ENCODE results near the gene RLN3. TPM values are rescaled to one million over a fixed set of nuclear protein-coding genes. Genes with fewer than 3 reads are reported as not detected.
"Not testable (repeated sequence)": the region's sequence is repeated elsewhere in the genome, so short reads cannot be mapped to it uniquely, and the experiment has no call there.

Gene RLN3
- total and polyA plus RNA-seq, 2 experiments from 2014 or later: not detected

- H3K4me1 Mint-ChIP-seq; H3K4me1 ChIP-seq (ENCODE audit: insufficient read depth); H3K4me2 ChIP-seq; H3K4me3 Mint-ChIP-seq; H3K36me3 Mint-ChIP-seq (ENCODE audit: low read depth); H3K36me3 ChIP-seq (ENCODE audit: insufficient read depth); DNase-seq (ENCODE audit: low spot score); ATAC-seq; H3F3A ChIP-seq (replicated peaks; ENCODE audit: low read depth); H2AFZ ChIP-seq; H3K79me2 ChIP-seq (replicated peaks; ENCODE audit: insufficient read depth); H3K9me2 ChIP-seq (ENCODE audit: insufficient read depth); H3K27ac Mint-ChIP-seq; H4K20me1 ChIP-seq (replicated peaks; ENCODE audit: insufficient read depth); H3K4me3 ChIP-seq; H3K9me3 Mint-ChIP-seq; H3K27me3 ChIP-seq (ENCODE audit: insufficient read depth); H3K27ac ChIP-seq (ENCODE audit: low read depth): not testable (repeated sequence)
- peaks cover 14% of the 10 kb centered on the region for H3K27me3 Mint-ChIP-seq (ENCODE audit: insufficient read depth, low read depth, poor library complexity)
These were observed 1.2 kb upstream of the RLN3 start for GRCh38 chr19:14026652-14027192.

GRCh38 chr19:14028901-14029300 lies 953 bp downstream of the RLN3 start:
- peaks cover 4% of the 10 kb centered on the region; the same call in 1 of the 2 replicates for H3K4me1 ChIP-seq (ENCODE audit: insufficient read depth)
- H2AFZ ChIP-seq: no peak overlapping the region
- no peaks in the 10 kb centered on the region for H3K9me2 ChIP-seq (ENCODE audit: insufficient read depth)
- H3F3A ChIP-seq (replicated peaks; ENCODE audit: low read depth): peaks cover 4% of the 10 kb centered on the region; the same call in 1 of the 2 replicates
- ATAC-seq (no peak), DNase-seq (ENCODE audit: low spot score) (no peak)
- H3K36me3 ChIP-seq (ENCODE audit: insufficient read depth): no peaks in the 10 kb centered on the region
- Mint-ChIP-seq H3K36me3 (ENCODE audit: low read depth) (no peaks in the 10 kb centered on the region; the same call in 2 of the 3 replicates), H3K9me3 (no peaks in the 10 kb centered on the region), H3K4me3 (no peak overlapping the region), H3K27ac (no peak overlapping the region), H3K27me3 (ENCODE audit: insufficient read depth, low read depth, poor library complexity) (peaks cover 13% of the 10 kb centered on the region), H3K4me1 (peaks cover 5% of the 10 kb centered on the region)
- H4K20me1 ChIP-seq (replicated peaks; ENCODE audit: insufficient read depth): no peaks in the 10 kb centered on the region
- no peak overlapping the region for H3K4me3 ChIP-seq
- H3K79me2 ChIP-seq (replicated peaks; ENCODE audit: insufficient read depth): no peaks in the 10 kb centered on the region
- TF ChIP-seq JUNB (IDR thresholded peaks at IDR 0.05; ENCODE audit: unreplicated experiment) (no peak), CTCF (conservative IDR thresholded peaks at IDR 0.05; ENCODE audit: low read depth in 2 of 2) (no peak), ETS1 (IDR thresholded peaks at IDR 0.05) (no peak), REST (IDR thresholded peaks at IDR 0.05; ENCODE audit: unreplicated experiment) (no peak)
- H3K4me2 ChIP-seq: no peak overlapping the region
- peaks cover 10% of the 10 kb centered on the region; the same call in 1 of the 2 replicates for H3K27me3 ChIP-seq (ENCODE audit: insufficient read depth)
- H3K27ac ChIP-seq (ENCODE audit: low read depth): no peak overlapping the region
